ENCODE results near the gene DDX23.
"Not testable (repeated sequence)": the region's sequence is repeated elsewhere in the genome, so short reads cannot be mapped to it uniquely, and the experiment has no call there.

DDX23 gene

GRCh38 chr12:48878548-48878947 is 26.6 kb upstream of the DDX23 start:
- no peak for DNase-seq
- H3K27me3 ChIP-seq, result no peaks in the 10 kb centered on the region
- H3K36me3 ChIP-seq, result no peaks in the 10 kb centered on the region
- TF ChIP-seq CTCF (IDR thresholded peaks at IDR 0.05; ENCODE audit: low read depth, low read length), result no peak
- no peaks in the 10 kb centered on the region for H3K9me3 ChIP-seq
- H3K4me1 ChIP-seq, result 0 out of 2 replicates have a peak, but pooled peaks cover 6% of the 10 kb centered on the region
- H3K4me3 ChIP-seq (ENCODE audit: low read depth, low read length), result no peak overlapping the region

GRCh38 chr12:48875944-48876515 is 24.1 kb upstream of the DDX23 start:
- no peak overlapping the region for H3K4me3 ChIP-seq (ENCODE audit: low read depth, low read length)
- no peaks in the 10 kb centered on the region for H3K9me3 ChIP-seq
- DNase-seq, result no peak
- no peaks in the 10 kb centered on the region for H3K4me1 ChIP-seq
- no peaks in the 10 kb centered on the region for H3K27me3 ChIP-seq
- no peaks in the 10 kb centered on the region for H3K36me3 ChIP-seq
- TF ChIP-seq CTCF (IDR thresholded peaks at IDR 0.05; ENCODE audit: low read depth, low read length), result no peak

GRCh38 chr12:48873534-48873933 is 21.6 kb upstream of the DDX23 start:
- not testable (repeated sequence) for H3K4me3 ChIP-seq (ENCODE audit: low read depth, low read length); H3K27me3 ChIP-seq; DNase-seq; H3K4me1 ChIP-seq; H3K9me3 ChIP-seq; H3K36me3 ChIP-seq

GRCh38 chr12:48873096-48873495 is 21.1 kb upstream of the DDX23 start:
- Histone ChIP-seq H3K4me1 (no peaks in the 10 kb centered on the region), H3K27me3 (no peaks in the 10 kb centered on the region), H3K36me3 (no peaks in the 10 kb centered on the region), H3K9me3 (no peaks in the 10 kb centered on the region), H3K4me3 (ENCODE audit: low read depth, low read length) (no peak overlapping the region)
- no peak for TF ChIP-seq CTCF (IDR thresholded peaks at IDR 0.05; ENCODE audit: low read depth, low read length)
- DNase-seq, result no peak

GRCh38 chr12:48869191-48869590 is 17.2 kb upstream of the DDX23 start:
- Histone ChIP-seq H3K27me3 (peaks cover 12% of the 10 kb centered on the region), H3K4me1 (no peaks in the 10 kb centered on the region), H3K9me3 (no peaks in the 10 kb centered on the region), H3K4me3 (ENCODE audit: low read depth, low read length) (no peak overlapping the region), H3K36me3 (no peaks in the 10 kb centered on the region)
- TF ChIP-seq CTCF (IDR thresholded peaks at IDR 0.05; ENCODE audit: low read depth, low read length), result no peak
- DNase-seq, result no peak

GRCh38 chr12:48868451-48868850 is 16.5 kb upstream of the DDX23 start:
- no peaks in the 10 kb centered on the region for H3K36me3 ChIP-seq
- DNase-seq, result no peak
- peaks cover 20% of the 10 kb centered on the region for H3K27me3 ChIP-seq
- H3K4me3 ChIP-seq (ENCODE audit: low read depth, low read length), result no peak overlapping the region
- H3K4me1 ChIP-seq, result no peaks in the 10 kb centered on the region
- no peaks in the 10 kb centered on the region for H3K9me3 ChIP-seq
- no peak for TF ChIP-seq CTCF (IDR thresholded peaks at IDR 0.05; ENCODE audit: low read depth, low read length)

Data from BE2C (cell line).